H9 (cell line): Measurements from ENCODE around the gene EFNB2. TPM values are rescaled to one million over a fixed set of nuclear protein-coding genes. Genes with fewer than 3 reads are reported as not detected.

Experiments
- DNase-seq: peaks from one replicate; pipeline ENCODE4 v3.0.0-alpha.2; 2017
- H2AFZ ChIP-seq: one replicate; pipeline ENCODE4 v1.6.1; 2013; ENCODE audit warnings: mild to moderate bottlenecking, low read length, control low read depth, moderate library complexity
- H2AK5ac ChIP-seq: 2 replicates; pipeline ENCODE4 v1.6.1; 2013; ENCODE audit warnings: low read length, control low read depth, mixed read lengths; ENCODE audit not compliant: insufficient read length
- H2BK120ac ChIP-seq: one replicate; pipeline ENCODE4 v1.6.1; 2013; ENCODE audit warnings: low read depth, mild to moderate bottlenecking, low read length, control low read depth, inconsistent platforms; ENCODE audit not compliant: poor library complexity, severe bottlenecking
- H2BK12ac ChIP-seq: 2 replicates; pipeline ENCODE4 v1.6.1; 2013; ENCODE audit warnings: low read length, control low read depth, mixed read lengths, low read depth; ENCODE audit not compliant: insufficient read length
- H2BK15ac ChIP-seq: 2 replicates; pipeline ENCODE4 v1.6.1; 2013; ENCODE audit warnings: low read depth, low read length, control low read depth
- H2BK20ac ChIP-seq: one replicate; pipeline ENCODE4 v1.6.1; 2013; ENCODE audit warnings: low read depth, mild to moderate bottlenecking, low read length, control low read depth, inconsistent platforms; ENCODE audit not compliant: poor library complexity, severe bottlenecking
- H2BK5ac ChIP-seq: 2 replicates; pipeline ENCODE4 v1.6.1; 2013; ENCODE audit warnings: low read length, control low read depth, mixed read lengths; ENCODE audit not compliant: insufficient read length
- H3K14ac ChIP-seq: 2 replicates; pipeline ENCODE4 v1.6.1; 2013; ENCODE audit warnings: low read length, control low read depth; ENCODE audit not compliant: insufficient read depth
- H3K18ac ChIP-seq: 2 replicates; pipeline ENCODE4 v1.6.1; 2013; ENCODE audit warnings: low read depth, mild to moderate bottlenecking, mixed read lengths, low read length, control low read depth; ENCODE audit not compliant: insufficient read length
- H3K23ac ChIP-seq: 2 replicates; pipeline ENCODE4 v1.6.1; 2013; ENCODE audit warnings: low read length, control low read depth, mixed read lengths, low read depth; ENCODE audit not compliant: insufficient read length
- H3K23me2 ChIP-seq: 2 replicates; pipeline ENCODE4 v1.6.1; 2013; ENCODE audit warnings: low read depth, mild to moderate bottlenecking, mixed read lengths, low read length, control low read depth; ENCODE audit not compliant: insufficient read length, poor library complexity, severe bottlenecking
- H3K27ac ChIP-seq: 2 replicates; pipeline ENCODE4 v1.5.1; 2013; ENCODE audit warnings: low read length, control low read depth, mixed read lengths, low read depth; ENCODE audit not compliant: insufficient read length
- H3K27me3 ChIP-seq: 2 replicates; pipeline ENCODE4 v1.6.1; 2013; ENCODE audit warnings: low read length, control low read depth, inconsistent platforms; ENCODE audit not compliant: insufficient read depth
- H3K4ac ChIP-seq: 2 replicates; pipeline ENCODE4 v1.6.1; 2013; ENCODE audit warnings: low read depth, mild to moderate bottlenecking, control low read depth, inconsistent platforms, low read length, moderate library complexity
- H3K4me1 ChIP-seq: 2 replicates; pipeline ENCODE4 v1.6.1; 2013; ENCODE audit warnings: low read length, control low read depth, inconsistent platforms; ENCODE audit not compliant: insufficient read depth
- H3K4me2 ChIP-seq: 2 replicates; pipeline ENCODE4 v1.6.1; 2013; ENCODE audit warnings: low read length, control low read depth, mixed read lengths; ENCODE audit not compliant: insufficient read length, insufficient read depth
- H3K56ac ChIP-seq: 2 replicates; pipeline ENCODE4 v1.6.1; 2013; ENCODE audit warnings: low read depth, mild to moderate bottlenecking, mixed read lengths, low read length, control low read depth; ENCODE audit not compliant: insufficient read length
- H3K79me1 ChIP-seq: 2 replicates; pipeline ENCODE4 v1.6.1; 2013; ENCODE audit warnings: low read depth, mild to moderate bottlenecking, moderate library complexity, low read length, control low read depth, inconsistent platforms; ENCODE audit not compliant: insufficient read depth, poor library complexity, severe bottlenecking
- H3K79me2 ChIP-seq: 2 replicates; pipeline ENCODE4 v1.6.1; 2013; ENCODE audit warnings: low read length, control low read depth, inconsistent platforms; ENCODE audit not compliant: insufficient read depth
- H3K9ac ChIP-seq: 2 replicates; pipeline ENCODE4 v1.6.1; 2013; ENCODE audit warnings: low read length, control low read depth, mixed read lengths; ENCODE audit not compliant: insufficient read length; ENCODE audit errors: extremely low read depth
- H3K9me3 ChIP-seq: one replicate; pipeline ENCODE4 v1.6.1; 2013; ENCODE audit warnings: low read depth, low read length, inconsistent platforms; ENCODE audit not compliant: control insufficient read depth
- H3T11ph ChIP-seq: one replicate; pipeline ENCODE4 v1.6.1; 2013; ENCODE audit warnings: mild to moderate bottlenecking, low read length, control low read depth, inconsistent platforms
- H4K20me1 ChIP-seq: one replicate; pipeline ENCODE4 v1.6.1; 2013; ENCODE audit not compliant: control insufficient read depth, insufficient read length, insufficient read depth
- H4K5ac ChIP-seq: 2 replicates; pipeline ENCODE4 v1.6.1; 2013; ENCODE audit warnings: low read depth, mild to moderate bottlenecking, mixed read lengths, low read length, control low read depth; ENCODE audit not compliant: insufficient read length
- H4K8ac ChIP-seq: replicated peaks from 2 replicates; pipeline ENCODE4 v1.6.1; 2013; ENCODE audit warnings: low read length, control low read depth, mixed read lengths, low read depth; ENCODE audit not compliant: insufficient read length
- H4K91ac ChIP-seq: 2 replicates; pipeline ENCODE4 v1.6.1; 2013; ENCODE audit warnings: low read depth, mild to moderate bottlenecking, moderate library complexity, mixed read lengths, low read length, control low read depth; ENCODE audit not compliant: insufficient read length
- H3K27ac Mint-ChIP-seq, 3 experiments: 2 replicates in 2 of 3; 3 replicates in 1 of 3; pipeline ENCODE4 v1.8.0; 2020 to 2021; ENCODE audit warnings: mixed read lengths in 3 of 3, mild to moderate bottlenecking in 1 of 3, moderate library complexity in 1 of 3
- H3K27me3 Mint-ChIP-seq: 2 replicates; pipeline ENCODE4 v1.8.0; 2021; ENCODE audit warnings: low read depth, mild to moderate bottlenecking, moderate library complexity, mixed read lengths
- H3K36me3 Mint-ChIP-seq, 3 experiments: 2 replicates in 2 of 3; 3 replicates in 1 of 3; pipeline ENCODE4 v1.8.0; 2020 to 2021; ENCODE audit warnings: low read depth in 3 of 3, mixed read lengths in 3 of 3; ENCODE audit not compliant: insufficient read depth in 1 of 3
- H3K4me1 Mint-ChIP-seq, 2 experiments: 2 replicates each; pipeline ENCODE4 v1.8.0; 2020; ENCODE audit warnings: mixed read lengths in 2 of 2
- H3K4me3 Mint-ChIP-seq, 2 experiments: 2 replicates in 1 of 2; 3 replicates in 1 of 2; pipeline ENCODE4 v1.8.0; 2020 to 2021; ENCODE audit warnings: mild to moderate bottlenecking in 2 of 2, mixed read lengths in 2 of 2, moderate library complexity in 1 of 2
- H3K9me3 Mint-ChIP-seq, 2 experiments: 2 replicates in 1 of 2; 3 replicates in 1 of 2; pipeline ENCODE4 v1.8.0; 2020; ENCODE audit warnings: mild to moderate bottlenecking in 2 of 2, mixed read lengths in 2 of 2, moderate library complexity in 1 of 2
- WGBS: extraction: QIAGEN DNeasy Blood & Tissue Kit; methylation state at CpG from one replicate; pipeline ENCODE4 v1.1.7; 2013; ENCODE audit warnings: missing lambda C conversion rate, low lambda C conversion rate, mixed read lengths; ENCODE audit not compliant: insufficient read length; ENCODE audit errors: extremely low coverage; 5-methylcytosine and 5-hydroxymethylcytosine counted together
- total RNA-seq: library from RNA; stranded (reverse); gene quantifications from 2 replicates; pipeline ENCODE4 v1.2.1, GENCODE V29; 2021
- TF ChIP-seq, protein P1 (sequence below): fragments of 200-600 bp; sonication (generic); conservative IDR thresholded peaks from 3 replicates; pipeline ENCODE4 v1.8.0; 2021; ENCODE audit warnings: antibody characterized with exemption, mild to moderate bottlenecking

EFNB2 gene
- total RNA-seq, 1 experiment from 2014 or later, result 12.7 TPM

DNA sequence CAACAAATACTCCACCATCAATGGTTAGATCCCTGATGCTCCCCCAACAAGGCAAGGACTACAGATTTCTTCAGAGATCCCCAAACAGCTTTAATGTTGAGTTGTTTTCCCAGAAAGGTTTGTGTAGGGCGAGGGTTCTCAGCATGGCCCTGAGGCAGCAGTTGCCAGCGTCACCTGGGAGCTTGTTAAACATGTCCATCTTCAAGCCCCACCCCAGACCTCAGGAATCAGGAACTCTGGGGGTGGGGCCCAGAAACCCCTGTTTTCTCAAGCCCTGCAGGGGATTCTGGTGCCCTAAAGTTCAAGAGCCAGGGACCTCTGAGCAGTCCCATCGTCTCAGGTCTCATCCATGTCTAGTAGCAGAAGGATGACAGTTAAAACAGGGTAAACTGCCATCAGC lies 9.6 kb downstream of the EFNB2 start:
- Mint-ChIP-seq H3K4me3 (no peak overlapping the region), H3K36me3 (no peaks in the 10 kb centered on the region), H3K4me1 (peaks cover 85 to 88% of the 10 kb centered on the region in 2 experiments), H3K27me3 (peaks cover 18% of the 10 kb centered on the region), H3K27ac (no peak overlapping the region; a peak in 1 of 7 replicates), H3K9me3 (no peaks in the 10 kb centered on the region)
- H3K9me3 ChIP-seq, result no peaks in the 10 kb centered on the region
- no peak overlapping the region for H4K5ac ChIP-seq
- no peak overlapping the region for H3K23ac ChIP-seq
- H4K8ac ChIP-seq, result no peak overlapping the region
- H2BK5ac ChIP-seq, result no peak overlapping the region
- no peak overlapping the region for H2AK5ac ChIP-seq
- H2BK20ac ChIP-seq, result no peak overlapping the region
- H3K18ac ChIP-seq, result no peak overlapping the region
- H2BK120ac ChIP-seq, result no peak overlapping the region
- H3K4ac ChIP-seq, result no peak overlapping the region
- DNase-seq, result peak; percentile 49
- H2AFZ ChIP-seq, result no peak overlapping the region
- no peak overlapping the region for H3K14ac ChIP-seq
- H2BK15ac ChIP-seq, result no peak overlapping the region
- H3K9ac ChIP-seq, result no peak overlapping the region
- no peaks in the 10 kb centered on the region for H4K20me1 ChIP-seq
- no peak overlapping the region for H4K91ac ChIP-seq
- TF ChIP-seq, protein P1, sequence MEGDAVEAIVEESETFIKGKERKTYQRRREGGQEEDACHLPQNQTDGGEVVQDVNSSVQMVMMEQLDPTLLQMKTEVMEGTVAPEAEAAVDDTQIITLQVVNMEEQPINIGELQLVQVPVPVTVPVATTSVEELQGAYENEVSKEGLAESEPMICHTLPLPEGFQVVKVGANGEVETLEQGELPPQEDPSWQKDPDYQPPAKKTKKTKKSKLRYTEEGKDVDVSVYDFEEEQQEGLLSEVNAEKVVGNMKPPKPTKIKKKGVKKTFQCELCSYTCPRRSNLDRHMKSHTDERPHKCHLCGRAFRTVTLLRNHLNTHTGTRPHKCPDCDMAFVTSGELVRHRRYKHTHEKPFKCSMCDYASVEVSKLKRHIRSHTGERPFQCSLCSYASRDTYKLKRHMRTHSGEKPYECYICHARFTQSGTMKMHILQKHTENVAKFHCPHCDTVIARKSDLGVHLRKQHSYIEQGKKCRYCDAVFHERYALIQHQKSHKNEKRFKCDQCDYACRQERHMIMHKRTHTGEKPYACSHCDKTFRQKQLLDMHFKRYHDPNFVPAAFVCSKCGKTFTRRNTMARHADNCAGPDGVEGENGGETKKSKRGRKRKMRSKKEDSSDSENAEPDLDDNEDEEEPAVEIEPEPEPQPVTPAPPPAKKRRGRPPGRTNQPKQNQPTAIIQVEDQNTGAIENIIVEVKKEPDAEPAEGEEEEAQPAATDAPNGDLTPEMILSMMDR, result no peak
- H2BK12ac ChIP-seq, result no peak overlapping the region
- H3K4me1 ChIP-seq, result peaks cover 38% of the 10 kb centered on the region
- no peaks in the 10 kb centered on the region for H3K23me2 ChIP-seq
- H3K56ac ChIP-seq, result no peak overlapping the region
- no peak overlapping the region for H3K27ac ChIP-seq
- no peak overlapping the region for H3K4me2 ChIP-seq
- H3K27me3 ChIP-seq, result no peaks in the 10 kb centered on the region
- no peak overlapping the region for H3T11ph ChIP-seq
- peaks cover 10% of the 10 kb centered on the region; the same call in 1 of the 2 replicates for H3K79me2 ChIP-seq
- WGBS, result no CpG with 5 or more reads among the region's 3 CpGs
- no peaks in the 10 kb centered on the region for H3K79me1 ChIP-seq
